Measurements from ENCODE around the gene TMEM19. TPM values are rescaled to one million over a fixed set of nuclear protein-coding genes. Genes with fewer than 3 reads are reported as not detected.

Gene TMEM19
- total RNA-seq, 1 experiment from 2014 or later = 53.1 TPM

Other genes starting within 250 kb of the TMEM19 start
- 0.06 TPM in 2 replicates for gene LGR5, start 246.3 kb upstream of the TMEM19 start, total RNA-seq (2014; rRNA removed)
- 7.2 and 15.3 TPM in 2 replicates for gene ZFC3H1, start 22.2 kb upstream of the TMEM19 start, total RNA-seq (2014; rRNA removed)
- gene THAP2, start 21.8 kb upstream of the TMEM19 start, total RNA-seq (2014; rRNA removed) = 3.0 and 6.3 TPM in 2 replicates
- gene RAB21, start 68.8 kb downstream of the TMEM19 start, total RNA-seq (2014; rRNA removed) = 29.9 and 37.0 TPM in 2 replicates
- 10.8 and 15.2 TPM in 2 replicates for gene TBC1D15, start 153.7 kb downstream of the TMEM19 start, total RNA-seq (2014; rRNA removed)

Data from LHCN-M2 (cell line).